PC-9 (cell line): Measurements from ENCODE around the gene AP2A1. TPM values are rescaled to one million over a fixed set of nuclear protein-coding genes. Genes with fewer than 3 reads are reported as not detected.

ENCODE experiments used
- BruUV-seq: library from RNA; stranded (reverse); fragments of 400-500 nt; replicated peaks from 2 replicates; lab custom pipeline; 2021; lab: Mats Ljungman, UMichigan
- CTCF ChIA-PET: fragments of 300-600 bp; sonication (Branson Sonifier 250); formaldehyde crosslinking; loops from one replicate; lab custom pipeline; 2022; ENCODE audit warnings: antibody characterized with exemption; lab: Charles Lee
- POLR2A ChIA-PET: fragments of 300-600 bp; sonication (Branson Sonifier 250); formaldehyde crosslinking; loops from one replicate; lab custom pipeline; 2022; ENCODE audit warnings: antibody characterized with exemption; ENCODE audit not compliant: unreplicated experiment; lab: Charles Lee
- DNase-seq, 2 experiments: peaks; one replicate each; pipeline versions ENCODE4 v3.0.0 to v3.0.0-alpha.2; 2015 to 2022; ENCODE audit warnings: mixed read lengths in 1 of 2
- H2AFZ ChIP-seq: fragments of 200-600 bp; sonication (generic); 2 replicates; pipeline ENCODE4 v1.8.1; 2017; ENCODE audit warnings: antibody characterized with exemption
- H3F3A ChIP-seq: fragments of 200-600 bp; sonication (generic); 2 replicates; pipeline ENCODE4 v1.8.1; 2017; ENCODE audit warnings: antibody characterized with exemption, mild to moderate bottlenecking, low read depth; ENCODE audit not compliant: insufficient read depth
- H3K27ac ChIP-seq: fragments of 200-600 bp; sonication (generic); 2 replicates; pipeline ENCODE4 v1.6.1; 2016; ENCODE audit warnings: mixed run types
- H3K27me3 ChIP-seq: fragments of 200-600 bp; sonication (generic); 2 replicates; pipeline ENCODE4 v1.6.1; 2016; ENCODE audit warnings: low read depth, mixed run types; ENCODE audit not compliant: insufficient read depth
- H3K36me3 ChIP-seq: fragments of 200-600 bp; sonication (generic); 2 replicates; pipeline ENCODE4 v1.6.1; 2016; ENCODE audit warnings: low read depth, mixed run types
- H3K4me1 ChIP-seq: fragments of 200-600 bp; sonication (generic); replicated peaks from 2 replicates; pipeline ENCODE4 v1.6.1; 2016; ENCODE audit warnings: mixed run types; ENCODE audit not compliant: insufficient read depth
- H3K4me2 ChIP-seq: fragments of 200-600 bp; sonication (generic); 2 replicates; pipeline ENCODE4 v1.6.1; 2017; ENCODE audit warnings: mixed run types
- H3K4me3 ChIP-seq: fragments of 200-600 bp; sonication (generic); 2 replicates; pipeline ENCODE4 v1.6.1; 2016; ENCODE audit warnings: mixed run types
- H3K79me2 ChIP-seq: fragments of 200-600 bp; sonication (generic); 2 replicates; pipeline ENCODE4 v1.6.1; 2017; ENCODE audit warnings: low read depth, mixed run types
- H3K9me2 ChIP-seq: fragments of 200-600 bp; sonication (generic); 2 replicates; pipeline ENCODE4 v1.8.1; 2017; ENCODE audit warnings: mild to moderate bottlenecking; ENCODE audit not compliant: insufficient read depth
- H3K9me3 ChIP-seq: fragments of 200-600 bp; sonication (generic); 2 replicates; pipeline ENCODE4 v1.8.1; 2016; ENCODE audit warnings: low read depth; ENCODE audit not compliant: insufficient read depth
- H4K20me1 ChIP-seq: fragments of 200-600 bp; sonication (generic); 2 replicates; pipeline ENCODE4 v1.8.1; 2017; ENCODE audit not compliant: insufficient read depth
- CTCF ChIP-seq: fragments of 200-600 bp; sonication (generic); conservative IDR thresholded peaks from 2 replicates; pipeline ENCODE4 v1.6.1; 2017; ENCODE audit warnings: mixed run types, antibody characterized with exemption, mild to moderate bottlenecking, moderate library complexity
- EZH2 ChIP-seq: fragments of 200-600 bp; sonication (generic); IDR thresholded peaks from 2 replicates; pipeline ENCODE4 v1.8.0; 2017; ENCODE audit warnings: antibody characterized with exemption, low read depth
- intact Hi-C: fragments of 100-400 bp; cut with micrococcal nuclease; formaldehyde crosslinking; loops from one replicate; pipeline ENCODE4 v1.10.0; 2022; ENCODE audit not compliant: unreplicated experiment
- total RNA-seq: library from RNA; stranded (reverse); gene quantifications from 2 replicates; pipeline ENCODE4 v1.2.3, GENCODE V29; 2021

Gene AP2A1
- total RNA-seq, 1 experiment from 2014 or later: 91.8 TPM

DNA sequence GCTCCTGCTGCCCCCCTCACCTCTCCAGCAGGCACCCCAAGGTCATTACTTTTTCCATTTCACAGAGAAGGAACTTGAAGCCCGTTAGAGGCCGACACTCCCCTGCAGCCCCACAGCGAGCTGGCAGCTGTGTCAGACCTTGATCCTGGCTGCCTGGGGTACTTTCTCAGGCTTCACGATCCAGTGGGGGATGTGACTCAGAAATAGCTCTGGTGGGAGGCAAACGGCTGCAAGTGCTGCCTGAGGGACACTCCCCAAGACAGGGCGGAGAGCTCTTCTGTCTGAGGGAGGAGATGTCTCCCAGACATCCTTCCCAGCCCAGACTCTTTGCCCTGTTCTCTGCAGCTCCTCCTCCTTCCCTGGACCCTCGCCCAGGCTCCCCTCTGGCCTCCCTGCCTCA is 8.5 kb upstream of the AP2A1 start:
- no TSS peak for BruUV-seq
- Histone ChIP-seq H4K20me1 (no peaks in the 10 kb centered on the region), H3K27me3 (no peaks in the 10 kb centered on the region), H3K4me1 (0 out of 2 replicates have a peak, but pooled peaks cover 4% of the 10 kb centered on the region), H3K36me3 (no peaks in the 10 kb centered on the region), H3K9me2 (no peaks in the 10 kb centered on the region), H3K79me2 (no peaks in the 10 kb centered on the region), H3F3A (peaks cover 7% of the 10 kb centered on the region; the same call in 1 of the 2 replicates), H3K4me3 (no peak overlapping the region), H3K4me2 (no peak overlapping the region), H3K9me3 (peaks cover 7% of the 10 kb centered on the region), H3K27ac (no peak overlapping the region), H2AFZ (no peak overlapping the region)
- CTCF ChIA-PET: interaction anchor here (0.5 to 0.6 kb wide), 2 partner anchors 40 to 1109 kb away, joined by 3 read pairs; no protein-coding TSS in a partner anchor
- intact Hi-C loops: no loop called here
- DNase-seq: no peak
- POLR2A ChIA-PET: no interaction called here
- TF ChIP-seq CTCF: no peak
- TF ChIP-seq EZH2: no peak

- no TSS peak for BruUV-seq
- no peaks in the 10 kb centered on the region for H3K79me2 ChIP-seq
- no peaks in the 10 kb centered on the region for H4K20me1 ChIP-seq
- H3K36me3 ChIP-seq: no peaks in the 10 kb centered on the region
- no peak overlapping the region for H2AFZ ChIP-seq
- no peaks in the 10 kb centered on the region for H3K9me2 ChIP-seq
- no peak overlapping the region for H3K4me2 ChIP-seq
- TF ChIP-seq CTCF: no peak
- TF ChIP-seq EZH2: no peak
- POLR2A ChIA-PET: no interaction called here
- peaks cover 15% of the 10 kb centered on the region for H3K4me1 ChIP-seq
- no peak for DNase-seq
- peaks cover 1% of the 10 kb centered on the region for H3K9me3 ChIP-seq
- CTCF ChIA-PET: no interaction called here
- intact Hi-C loops: no loop called here
- H3K4me3 ChIP-seq: no peak overlapping the region
- H3K27ac ChIP-seq: no peak overlapping the region
- H3K27me3 ChIP-seq: no peaks in the 10 kb centered on the region
- H3F3A ChIP-seq: peaks cover 20% of the 10 kb centered on the region
These were observed 5.6 kb upstream of the AP2A1 start for GRCh38 chr19:49761249-49761624.

DNA sequence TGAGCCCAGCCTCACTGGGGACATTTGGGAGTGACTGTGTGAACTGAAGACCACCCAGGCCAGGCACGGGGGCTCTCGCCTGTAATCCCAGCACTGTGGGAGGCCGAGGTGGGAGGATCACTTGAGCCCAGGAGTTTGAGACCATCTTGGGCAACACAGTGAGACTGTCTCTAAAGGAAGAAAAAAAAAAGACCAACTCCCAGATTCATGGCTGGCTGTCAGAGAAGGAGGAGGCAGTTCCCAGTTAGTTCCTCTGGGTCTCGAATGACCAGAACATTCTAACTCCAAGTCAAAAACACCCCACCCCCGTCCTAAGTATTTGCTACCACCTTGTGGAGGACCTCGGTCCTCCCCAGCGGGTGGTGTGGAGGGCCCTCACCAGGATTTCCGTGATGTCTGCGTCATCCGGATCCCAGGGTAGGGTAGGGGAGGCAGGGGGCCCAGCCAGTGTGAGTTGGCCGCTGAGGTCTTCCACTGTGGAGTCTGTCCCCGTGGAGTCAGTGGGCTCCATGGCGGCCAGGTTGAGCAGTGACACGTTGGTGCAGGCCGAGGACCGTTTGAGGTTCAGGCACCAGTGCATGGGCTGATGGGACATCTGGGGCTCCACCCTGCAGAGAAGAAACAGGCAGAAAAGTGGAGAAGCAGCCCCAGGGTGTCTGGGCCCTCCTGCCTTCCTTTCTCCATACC is 5.0 kb upstream of the AP2A1 start:
- Histone ChIP-seq H4K20me1 (no peaks in the 10 kb centered on the region), H3K27me3 (no peaks in the 10 kb centered on the region), H3K36me3 (no peaks in the 10 kb centered on the region), H3K4me3 (no peak overlapping the region), H3K4me1 (peaks cover 13% of the 10 kb centered on the region), H3K4me2 (no peak overlapping the region), H2AFZ (no peak overlapping the region), H3K9me2 (no peaks in the 10 kb centered on the region), H3F3A (peaks cover 16% of the 10 kb centered on the region), H3K9me3 (no peaks in the 10 kb centered on the region), H3K79me2 (no peaks in the 10 kb centered on the region), H3K27ac (no peak overlapping the region)
- POLR2A ChIA-PET: no interaction called here
- intact Hi-C loops: no loop called here
- no peak for DNase-seq
- TF ChIP-seq EZH2 (no peak), CTCF (0 out of 2 replicates have a peak, but pooled peaks have one; percentile 12)
- CTCF ChIA-PET: no interaction called here
- BruUV-seq: no TSS peak
